Measurements from ENCODE around the gene ZMYM4. TPM values are rescaled to one million over a fixed set of nuclear protein-coding genes. Genes with fewer than 3 reads are reported as not detected.

Gene ZMYM4
- total and polyA plus RNA-seq, 10 of the 15 experiments (the other 5 are each of a cell fraction or from before 2014, with no cell fraction given), result 8.0 to 37.0 (median 28.1) TPM

DNA sequence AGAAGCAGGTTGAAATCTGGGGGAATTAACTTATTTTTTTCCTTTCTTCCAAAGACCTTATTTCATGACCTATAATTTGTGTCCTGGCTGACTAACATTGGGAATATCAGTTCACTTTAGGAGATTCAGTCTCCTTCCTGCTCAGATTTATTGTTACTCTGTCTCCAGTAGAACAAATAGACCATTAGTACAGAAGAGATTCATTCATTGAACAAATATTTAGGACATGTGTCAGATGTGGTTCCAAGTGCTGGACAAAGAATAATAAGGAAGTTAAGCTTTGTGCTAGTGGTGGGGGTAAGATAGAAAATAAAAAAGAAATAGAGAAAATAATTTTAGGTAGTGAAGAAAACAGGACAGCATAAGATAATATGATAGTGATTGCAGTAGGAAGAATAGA is 20.3 kb downstream of the ZMYM4 start:
- H3K4me2 ChIP-seq (ENCODE audit: control insufficient read depth, insufficient read depth), result no peak overlapping the region
- no peaks in the 10 kb centered on the region; a peak in 1 of 4 replicates for H3K36me3 ChIP-seq (ENCODE audit: control insufficient read depth in 2 of 2, insufficient read depth in 2 of 2, low read length in 1 of 2)
- H3K27me3 ChIP-seq (replicated peaks in 1 of 2; ENCODE audit: control insufficient read depth in 2 of 2, insufficient read depth in 2 of 2, low read length in 1 of 2), result no peaks in the 10 kb centered on the region
- intact Hi-C loops (cut with micrococcal nuclease; ENCODE audit: unreplicated experiment) (no loop called here), in situ Hi-C loops (cut with MboI) (no loop called here)
- H2AFZ ChIP-seq (ENCODE audit: control insufficient read depth, low read depth, low read length), result no peak overlapping the region
- FAIRE-seq (peak; percentile 18), ATAC-seq (no peak), DNase-seq (ENCODE audit: low read depth, low spot score) (no peak)
- TF ChIP-seq NFIC (IDR thresholded peaks at IDR 0.05; ENCODE audit: low read depth, low read length), result no peak
- no peak for TF ChIP-seq CHD4 (IDR thresholded peaks at IDR 0.05)
- TF ChIP-seq, protein P1, sequence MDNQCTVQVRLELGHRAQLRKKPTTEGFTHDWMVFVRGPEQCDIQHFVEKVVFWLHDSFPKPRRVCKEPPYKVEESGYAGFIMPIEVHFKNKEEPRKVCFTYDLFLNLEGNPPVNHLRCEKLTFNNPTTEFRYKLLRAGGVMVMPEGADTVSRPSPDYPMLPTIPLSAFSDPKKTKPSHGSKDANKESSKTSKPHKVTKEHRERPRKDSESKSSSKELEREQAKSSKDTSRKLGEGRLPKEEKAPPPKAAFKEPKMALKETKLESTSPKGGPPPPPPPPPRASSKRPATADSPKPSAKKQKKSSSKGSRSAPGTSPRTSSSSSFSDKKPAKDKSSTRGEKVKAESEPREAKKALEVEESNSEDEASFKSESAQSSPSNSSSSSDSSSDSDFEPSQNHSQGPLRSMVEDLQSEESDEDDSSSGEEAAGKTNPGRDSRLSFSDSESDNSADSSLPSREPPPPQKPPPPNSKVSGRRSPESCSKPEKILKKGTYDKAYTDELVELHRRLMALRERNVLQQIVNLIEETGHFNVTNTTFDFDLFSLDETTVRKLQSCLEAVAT (IDR thresholded peaks at IDR 0.05), result no peak
- H3K9me3 ChIP-seq (replicated peaks; ENCODE audit: control insufficient read depth, insufficient read depth, low read length), result peaks cover 4% of the 10 kb centered on the region; the same call in 2 of the 3 replicates
- H3K79me2 ChIP-seq (ENCODE audit: control insufficient read depth, insufficient read depth, low read length), result peaks cover 4% of the 10 kb centered on the region; the same call in 1 of the 2 replicates
- RAD21 ChIA-PET (ENCODE audit: unreplicated experiment), result no interaction called here
- H3K27ac ChIP-seq (ENCODE audit: control insufficient read depth, insufficient read depth), result no peak overlapping the region; the same call in 1 of the 2 replicates
- CTCF ChIA-PET, result interaction anchor here (0.9 to 3.0 kb wide), 2 partner anchors 9 to 87 kb away, joined by 3 to 18 read pairs; no protein-coding TSS in a partner anchor
- no TSS peak for BruUV-seq (replicated peaks)
- no peak overlapping the region for H3K9ac ChIP-seq (ENCODE audit: control insufficient read depth, insufficient read depth, low read length)
- no peaks in the 10 kb centered on the region for H3K4me1 ChIP-seq (ENCODE audit: control insufficient read depth, insufficient read depth, low read length)
- SMC1A ChIA-PET (ENCODE audit: uncharacterized antibody, unreplicated experiment), result no interaction called here
- POLR2A ChIA-PET, result interaction anchor here (0.5 kb wide), 1 partner anchor 82 kb away, joined by 3 read pairs; no protein-coding TSS in a partner anchor
- no peak overlapping the region for H3K4me3 ChIP-seq
- H4K20me1 ChIP-seq (ENCODE audit: control insufficient read depth, insufficient read depth), result no peaks in the 10 kb centered on the region

DNA sequence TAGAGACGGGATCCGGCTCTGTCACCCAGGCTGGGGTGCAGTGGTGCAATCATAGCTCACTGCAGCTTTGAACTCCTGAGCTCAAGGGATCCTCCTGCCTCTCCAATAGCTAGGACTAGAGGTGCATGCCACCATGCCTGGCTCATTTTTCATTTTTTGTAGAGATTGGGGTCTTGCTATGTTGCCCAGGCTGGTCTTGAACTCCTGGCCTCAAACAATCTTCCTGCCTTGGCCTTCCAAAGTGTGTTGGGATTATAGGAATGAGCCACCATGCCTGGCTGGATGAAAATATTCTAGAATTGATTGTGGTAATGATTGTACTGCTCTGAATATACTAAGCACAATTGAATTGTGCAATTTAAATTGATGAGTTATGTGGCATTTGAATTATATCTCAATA is 21.9 kb downstream of the ZMYM4 start:
- ChIA-PET CTCF (interaction anchor here (0.6 to 3.0 kb wide), 4 partner anchors 28 to 438 kb away, joined by 3 to 18 read pairs (median 3); no protein-coding TSS in a partner anchor), POLR2A (interaction anchor here (0.6 kb wide), 1 partner anchor 12 kb away, joined by 3 read pairs; no protein-coding TSS in a partner anchor), SMC1A (ENCODE audit: uncharacterized antibody, unreplicated experiment) (interaction anchor here (1.0 to 1.4 kb wide), 3 partner anchors 25 to 89 kb away, joined by 3 to 4 read pairs (median 3); no protein-coding TSS in a partner anchor), RAD21 (ENCODE audit: unreplicated experiment) (no interaction called here)
- Histone ChIP-seq H3K27me3 (replicated peaks in 1 of 2; ENCODE audit: control insufficient read depth in 2 of 2, insufficient read depth in 2 of 2, low read length in 1 of 2) (no peaks in the 10 kb centered on the region), H2AFZ (ENCODE audit: control insufficient read depth, low read depth, low read length) (no peak overlapping the region), H4K20me1 (ENCODE audit: control insufficient read depth, insufficient read depth) (no peaks in the 10 kb centered on the region), H3K9ac (ENCODE audit: control insufficient read depth, insufficient read depth, low read length) (no peak overlapping the region), H3K79me2 (ENCODE audit: control insufficient read depth, insufficient read depth, low read length) (peaks cover 4% of the 10 kb centered on the region; the same call in 1 of the 2 replicates), H3K36me3 (ENCODE audit: control insufficient read depth in 2 of 2, insufficient read depth in 2 of 2, low read length in 1 of 2) (no peaks in the 10 kb centered on the region; a peak in 1 of 4 replicates), H3K9me3 (replicated peaks; ENCODE audit: control insufficient read depth, insufficient read depth, low read length) (no peaks in the 10 kb centered on the region), H3K4me2 (ENCODE audit: control insufficient read depth, insufficient read depth) (no peak overlapping the region), H3K4me3 (no peak overlapping the region), H3K27ac (ENCODE audit: control insufficient read depth, insufficient read depth) (no peak overlapping the region), H3K4me1 (ENCODE audit: control insufficient read depth, insufficient read depth, low read length) (no peaks in the 10 kb centered on the region)
- no peak for ATAC-seq
- intact Hi-C loops (cut with micrococcal nuclease; ENCODE audit: unreplicated experiment), result no loop called here
- WGBS (ENCODE audit: insufficient coverage, insufficient replicate concordance, low lambda C conversion rate, missing lambda C conversion rate), result 96% methylated on average over 2 of the region's 2 CpGs
- no peak for DNase-seq (ENCODE audit: low read depth, low spot score)
- in situ Hi-C loops (cut with MboI), result no loop called here
- BruUV-seq (replicated peaks), result no TSS peak
- no peak for FAIRE-seq
- TF ChIP-seq, protein P2, sequence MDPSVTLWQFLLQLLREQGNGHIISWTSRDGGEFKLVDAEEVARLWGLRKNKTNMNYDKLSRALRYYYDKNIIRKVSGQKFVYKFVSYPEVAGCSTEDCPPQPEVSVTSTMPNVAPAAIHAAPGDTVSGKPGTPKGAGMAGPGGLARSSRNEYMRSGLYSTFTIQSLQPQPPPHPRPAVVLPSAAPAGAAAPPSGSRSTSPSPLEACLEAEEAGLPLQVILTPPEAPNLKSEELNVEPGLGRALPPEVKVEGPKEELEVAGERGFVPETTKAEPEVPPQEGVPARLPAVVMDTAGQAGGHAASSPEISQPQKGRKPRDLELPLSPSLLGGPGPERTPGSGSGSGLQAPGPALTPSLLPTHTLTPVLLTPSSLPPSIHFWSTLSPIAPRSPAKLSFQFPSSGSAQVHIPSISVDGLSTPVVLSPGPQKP (IDR thresholded peaks at IDR 0.05; ENCODE audit: low read depth, low read length), result no peak
- TF ChIP-seq SRF (IDR thresholded peaks at IDR 0.05; ENCODE audit: low read depth in 2 of 2, low read length in 2 of 2) (no peak), PAX8 (IDR thresholded peaks at IDR 0.05) (no peak), ZNF274 (IDR thresholded peaks at IDR 0.05; ENCODE audit: insufficient read depth, insufficient read length) (no peak)
- TF ChIP-seq, protein P3, sequence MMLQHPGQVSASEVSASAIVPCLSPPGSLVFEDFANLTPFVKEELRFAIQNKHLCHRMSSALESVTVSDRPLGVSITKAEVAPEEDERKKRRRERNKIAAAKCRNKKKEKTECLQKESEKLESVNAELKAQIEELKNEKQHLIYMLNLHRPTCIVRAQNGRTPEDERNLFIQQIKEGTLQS (IDR thresholded peaks at IDR 0.05; ENCODE audit: borderline replicate concordance, extremely low read depth, low read depth, low read length), result no peak
- TF ChIP-seq, protein P4, sequence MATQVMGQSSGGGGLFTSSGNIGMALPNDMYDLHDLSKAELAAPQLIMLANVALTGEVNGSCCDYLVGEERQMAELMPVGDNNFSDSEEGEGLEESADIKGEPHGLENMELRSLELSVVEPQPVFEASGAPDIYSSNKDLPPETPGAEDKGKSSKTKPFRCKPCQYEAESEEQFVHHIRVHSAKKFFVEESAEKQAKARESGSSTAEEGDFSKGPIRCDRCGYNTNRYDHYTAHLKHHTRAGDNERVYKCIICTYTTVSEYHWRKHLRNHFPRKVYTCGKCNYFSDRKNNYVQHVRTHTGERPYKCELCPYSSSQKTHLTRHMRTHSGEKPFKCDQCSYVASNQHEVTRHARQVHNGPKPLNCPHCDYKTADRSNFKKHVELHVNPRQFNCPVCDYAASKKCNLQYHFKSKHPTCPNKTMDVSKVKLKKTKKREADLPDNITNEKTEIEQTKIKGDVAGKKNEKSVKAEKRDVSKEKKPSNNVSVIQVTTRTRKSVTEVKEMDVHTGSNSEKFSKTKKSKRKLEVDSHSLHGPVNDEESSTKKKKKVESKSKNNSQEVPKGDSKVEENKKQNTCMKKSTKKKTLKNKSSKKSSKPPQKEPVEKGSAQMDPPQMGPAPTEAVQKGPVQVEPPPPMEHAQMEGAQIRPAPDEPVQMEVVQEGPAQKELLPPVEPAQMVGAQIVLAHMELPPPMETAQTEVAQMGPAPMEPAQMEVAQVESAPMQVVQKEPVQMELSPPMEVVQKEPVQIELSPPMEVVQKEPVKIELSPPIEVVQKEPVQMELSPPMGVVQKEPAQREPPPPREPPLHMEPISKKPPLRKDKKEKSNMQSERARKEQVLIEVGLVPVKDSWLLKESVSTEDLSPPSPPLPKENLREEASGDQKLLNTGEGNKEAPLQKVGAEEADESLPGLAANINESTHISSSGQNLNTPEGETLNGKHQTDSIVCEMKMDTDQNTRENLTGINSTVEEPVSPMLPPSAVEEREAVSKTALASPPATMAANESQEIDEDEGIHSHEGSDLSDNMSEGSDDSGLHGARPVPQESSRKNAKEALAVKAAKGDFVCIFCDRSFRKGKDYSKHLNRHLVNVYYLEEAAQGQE (IDR thresholded peaks at IDR 0.05; ENCODE audit: low read depth, low read length), result no peak

Measured in GM12878 (cell line).